Erythroblast (primary cell): ENCODE data around the gene RNLS.

ENCODE experiments used
- GATA1 ChIP-seq: IDR thresholded peaks from 2 replicates; pipeline ENCODE4 v1.6.1; 2011; ENCODE audit warnings: low read depth, mild to moderate bottlenecking, control low read depth, low read length, moderate library complexity
- POLR2A ChIP-seq: IDR thresholded peaks from 2 replicates; pipeline ENCODE4 v1.6.1; 2011; ENCODE audit warnings: mild to moderate bottlenecking, low read length

- TF ChIP-seq POLR2A (no peak), GATA1 (no peak)
Measured at GRCh38 chr10:88332503-88333247, 250.4 kb downstream of the RNLS start.
